Lower leg skin (tissue), 3 donors: ENCODE results near the gene CTBP1.

Experiments
- CTCF ChIP-seq, 3 donors: fragments of 450-650 bp; IDR thresholded peaks; one replicate each; pipeline ENCODE4 v1.5.1; 2016; ENCODE audit warnings: antibody characterized with exemption in 3 of 3, mild to moderate bottlenecking in 3 of 3, moderate library complexity in 2 of 3
- POLR2A ChIP-seq, 2 donors: fragments of 450-650 bp; IDR thresholded peaks; one replicate each; pipeline ENCODE4 v1.6.1; 2016 to 2017; ENCODE audit warnings: antibody characterized with exemption in 2 of 2, mild to moderate bottlenecking in 1 of 2, moderate library complexity in 1 of 2

- TF ChIP-seq CTCF (IDR thresholded peaks at IDR 0.05) = no peak
- TF ChIP-seq POLR2A (IDR thresholded peaks at IDR 0.05) = no peak
Measured at GRCh38 chr4:1179976-1180375, 69.0 kb downstream of the CTBP1 start.
